Mesothelial cell of epicardium (in vitro differentiated cells): ENCODE measurements around the gene SH3RF2. TPM values are rescaled to one million over a fixed set of nuclear protein-coding genes. Genes with fewer than 3 reads are reported as not detected.

ENCODE experiments used
- DNase-seq, 2 experiments: peaks; one replicate each; pipeline ENCODE4 v3.0.0; 2021; ENCODE audit warnings: low spot score in 2 of 2; ENCODE audit not compliant: unreplicated experiment in 2 of 2
- H3K27ac Mint-ChIP-seq: 2 replicates; pipeline ENCODE4 v1.8.0; 2021; ENCODE audit warnings: mixed read lengths
- H3K27me3 Mint-ChIP-seq: 2 replicates; pipeline ENCODE4 v1.8.0; 2021; ENCODE audit warnings: low read depth, mixed read lengths
- H3K36me3 Mint-ChIP-seq: 2 replicates; pipeline ENCODE4 v1.8.0; 2021; ENCODE audit warnings: mixed read lengths
- H3K4me1 Mint-ChIP-seq: 2 replicates; pipeline ENCODE4 v1.8.0; 2021; ENCODE audit warnings: mixed read lengths
- H3K4me3 Mint-ChIP-seq: 2 replicates; pipeline ENCODE4 v1.8.0; 2021; ENCODE audit warnings: mild to moderate bottlenecking, moderate library complexity, mixed read lengths
- H3K9me3 Mint-ChIP-seq: 2 replicates; pipeline ENCODE4 v1.8.0; 2021; ENCODE audit warnings: mixed read lengths
- total RNA-seq: library from RNA; stranded (reverse); gene quantifications from 3 replicates; pipeline ENCODE4 v1.2.1, GENCODE V29; 2021
- TF ChIP-seq, protein P1 (sequence below): fragments of 200-600 bp; sonication (generic); IDR thresholded peaks from one replicate; pipeline ENCODE4 v1.5.0; 2021; ENCODE audit warnings: antibody characterized with exemption; ENCODE audit not compliant: unreplicated experiment

SH3RF2 gene
- total RNA-seq, 1 donor from 2014 or later: 3.2 TPM

DNA sequence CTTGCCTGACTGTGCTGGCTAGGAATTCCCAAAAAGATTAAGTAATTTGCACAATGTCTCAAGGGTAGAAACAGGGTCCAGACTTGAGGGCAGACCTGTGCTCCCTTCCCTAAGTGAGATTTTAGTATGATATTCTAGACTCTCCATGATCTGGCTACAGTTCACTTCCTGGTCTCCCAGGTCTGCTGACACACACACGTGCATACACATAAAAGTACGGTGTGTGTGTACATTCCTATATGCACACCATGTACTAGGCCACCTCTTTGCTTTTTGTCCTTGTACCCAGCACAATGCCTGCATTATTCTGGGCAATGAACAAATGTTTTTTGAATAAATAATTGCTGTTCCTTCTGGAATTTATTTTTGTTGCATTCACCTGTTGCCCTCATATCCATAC lies 83.7 kb downstream of the SH3RF2 start:
- TF ChIP-seq, protein P1, sequence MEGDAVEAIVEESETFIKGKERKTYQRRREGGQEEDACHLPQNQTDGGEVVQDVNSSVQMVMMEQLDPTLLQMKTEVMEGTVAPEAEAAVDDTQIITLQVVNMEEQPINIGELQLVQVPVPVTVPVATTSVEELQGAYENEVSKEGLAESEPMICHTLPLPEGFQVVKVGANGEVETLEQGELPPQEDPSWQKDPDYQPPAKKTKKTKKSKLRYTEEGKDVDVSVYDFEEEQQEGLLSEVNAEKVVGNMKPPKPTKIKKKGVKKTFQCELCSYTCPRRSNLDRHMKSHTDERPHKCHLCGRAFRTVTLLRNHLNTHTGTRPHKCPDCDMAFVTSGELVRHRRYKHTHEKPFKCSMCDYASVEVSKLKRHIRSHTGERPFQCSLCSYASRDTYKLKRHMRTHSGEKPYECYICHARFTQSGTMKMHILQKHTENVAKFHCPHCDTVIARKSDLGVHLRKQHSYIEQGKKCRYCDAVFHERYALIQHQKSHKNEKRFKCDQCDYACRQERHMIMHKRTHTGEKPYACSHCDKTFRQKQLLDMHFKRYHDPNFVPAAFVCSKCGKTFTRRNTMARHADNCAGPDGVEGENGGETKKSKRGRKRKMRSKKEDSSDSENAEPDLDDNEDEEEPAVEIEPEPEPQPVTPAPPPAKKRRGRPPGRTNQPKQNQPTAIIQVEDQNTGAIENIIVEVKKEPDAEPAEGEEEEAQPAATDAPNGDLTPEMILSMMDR: no peak
- H3K4me1 Mint-ChIP-seq: no peaks in the 10 kb centered on the region
- DNase-seq: no peak
- no peak overlapping the region for H3K27ac Mint-ChIP-seq
- no peaks in the 10 kb centered on the region for H3K27me3 Mint-ChIP-seq
- no peak overlapping the region for H3K4me3 Mint-ChIP-seq
- H3K9me3 Mint-ChIP-seq: no peaks in the 10 kb centered on the region
- H3K36me3 Mint-ChIP-seq: no peaks in the 10 kb centered on the region

- TF ChIP-seq, protein P1: no peak
- Mint-ChIP-seq H3K36me3 (no peaks in the 10 kb centered on the region), H3K27me3 (no peaks in the 10 kb centered on the region), H3K9me3 (no peaks in the 10 kb centered on the region), H3K27ac (no peak overlapping the region), H3K4me1 (peaks cover 6% of the 10 kb centered on the region), H3K4me3 (no peak overlapping the region)
- no peak for DNase-seq
Observed at GRCh38 chr5:146024034-146024433, 87.7 kb downstream of the SH3RF2 start.

DNA sequence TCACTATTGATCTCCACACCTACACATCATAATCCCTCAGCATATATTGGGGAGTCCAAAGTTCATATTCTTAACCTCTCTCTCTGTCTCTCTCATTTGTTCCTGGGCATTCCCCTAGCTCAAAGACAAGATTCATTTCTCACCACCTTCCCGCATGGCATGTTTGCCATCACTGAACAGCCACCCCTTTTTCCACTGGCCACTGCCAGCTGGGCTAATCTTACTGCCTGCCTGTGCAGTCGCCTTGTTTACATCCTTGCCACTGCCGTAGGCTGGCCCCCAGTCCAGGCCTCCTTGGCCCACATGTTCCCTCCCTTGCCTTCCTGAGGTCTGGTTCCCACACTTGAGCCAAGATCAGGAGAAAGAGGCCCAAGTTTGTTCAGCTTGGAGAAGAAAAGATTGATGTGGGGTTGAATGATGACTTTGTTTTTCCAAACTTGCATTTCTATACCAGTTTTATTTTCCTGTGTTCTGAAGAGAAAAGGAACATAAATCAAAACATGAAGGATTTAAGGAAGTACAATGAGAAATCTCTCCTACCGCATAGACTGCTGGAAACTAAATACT lies 88.8 kb downstream of the SH3RF2 start:
- Mint-ChIP-seq H3K4me1 (peaks cover 15% of the 10 kb centered on the region), H3K27me3 (no peaks in the 10 kb centered on the region), H3K4me3 (no peak overlapping the region), H3K27ac (no peak overlapping the region), H3K9me3 (no peaks in the 10 kb centered on the region), H3K36me3 (no peaks in the 10 kb centered on the region)
- no peak for DNase-seq
- TF ChIP-seq, protein P1: no peak

DNA sequence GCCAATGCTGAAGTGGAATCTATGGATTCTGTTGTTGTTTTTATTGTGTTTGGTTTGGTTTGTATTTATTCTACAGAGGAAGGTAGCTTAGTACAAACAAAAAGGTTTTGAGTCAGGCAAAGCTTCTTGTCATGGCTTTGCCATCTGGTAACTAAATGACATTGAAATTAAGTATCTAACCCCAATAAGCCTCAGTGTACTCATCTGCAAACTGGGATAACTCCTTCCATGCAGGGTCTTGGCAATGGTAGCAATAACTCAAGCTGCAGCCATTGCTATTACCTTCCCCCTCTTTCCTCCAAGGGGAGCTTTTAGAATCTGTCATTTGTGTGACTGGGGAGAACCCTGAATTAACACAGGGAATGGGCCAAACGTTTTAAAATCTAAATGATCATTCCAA lies 89.3 kb downstream of the SH3RF2 start:
- TF ChIP-seq, protein P1: no peak
- Mint-ChIP-seq H3K4me3 (no peak overlapping the region), H3K27ac (no peak overlapping the region), H3K9me3 (no peaks in the 10 kb centered on the region), H3K36me3 (no peaks in the 10 kb centered on the region), H3K4me1 (peaks cover 15% of the 10 kb centered on the region), H3K27me3 (no peaks in the 10 kb centered on the region)
- DNase-seq: no peak

- no peaks in the 10 kb centered on the region for H3K36me3 Mint-ChIP-seq
- peaks cover 15% of the 10 kb centered on the region for H3K4me1 Mint-ChIP-seq
- no peaks in the 10 kb centered on the region for H3K9me3 Mint-ChIP-seq
- H3K27me3 Mint-ChIP-seq: no peaks in the 10 kb centered on the region
- no peak overlapping the region for H3K4me3 Mint-ChIP-seq
- no peak overlapping the region for H3K27ac Mint-ChIP-seq
- DNase-seq: no peak
- TF ChIP-seq, protein P1: no peak
Observed at GRCh38 chr5:146026307-146027010, 90.1 kb downstream of the SH3RF2 start.
